GM23248 (cell line): ENCODE results near the gene PRRC1. TPM values are rescaled to one million over a fixed set of nuclear protein-coding genes. Genes with fewer than 3 reads are reported as not detected.

ENCODE experiments used
- DNase-seq: peaks from one replicate; pipeline ENCODE4 v3.0.0-alpha.2; 2015
- H2AFZ ChIP-seq: fragments of 200-600 bp; sonication (generic); 2 replicates; pipeline ENCODE4 v1.6.1; 2016; ENCODE audit warnings: antibody characterized with exemption
- H3F3A ChIP-seq: fragments of 200-600 bp; sonication (generic); 2 replicates; pipeline ENCODE4 v1.6.1; 2016; ENCODE audit warnings: mild to moderate bottlenecking, antibody characterized with exemption, mixed run types; ENCODE audit not compliant: insufficient read depth
- H3K27ac ChIP-seq: fragments of 200-600 bp; sonication (generic); 2 replicates; pipeline ENCODE4 v1.5.1; 2016; ENCODE audit warnings: mild to moderate bottlenecking
- H3K27me3 ChIP-seq: fragments of 200-600 bp; sonication (generic); replicated peaks from 2 replicates; pipeline ENCODE4 v1.6.1; 2016; ENCODE audit warnings: mild to moderate bottlenecking; ENCODE audit not compliant: insufficient read depth
- H3K36me3 ChIP-seq: fragments of 200-600 bp; sonication (generic); 2 replicates; pipeline ENCODE4 v1.6.1; 2016; ENCODE audit warnings: low read depth, mild to moderate bottlenecking
- H3K4me1 ChIP-seq: fragments of 200-600 bp; sonication (generic); 2 replicates; pipeline ENCODE4 v1.6.1; 2016; ENCODE audit warnings: mild to moderate bottlenecking; ENCODE audit not compliant: insufficient read depth
- H3K4me2 ChIP-seq: fragments of 200-600 bp; sonication (generic); one replicate; pipeline ENCODE4 v1.6.1; 2016; ENCODE audit warnings: mild to moderate bottlenecking; ENCODE audit not compliant: unreplicated experiment
- H3K4me3 ChIP-seq: fragments of 200-600 bp; sonication (generic); 2 replicates; pipeline ENCODE4 v1.5.1; 2016; ENCODE audit warnings: mild to moderate bottlenecking
- H3K79me2 ChIP-seq: fragments of 200-600 bp; sonication (generic); 2 replicates; pipeline ENCODE4 v1.6.1; 2016; ENCODE audit warnings: mild to moderate bottlenecking; ENCODE audit not compliant: insufficient read depth
- H3K9ac ChIP-seq: fragments of 200-600 bp; sonication (generic); 2 replicates; pipeline ENCODE4 v1.6.1; 2016; ENCODE audit warnings: mild to moderate bottlenecking
- H3K9me2 ChIP-seq: fragments of 200-600 bp; sonication (generic); 2 replicates; pipeline ENCODE4 v1.6.1; 2016; ENCODE audit warnings: mixed run types, mild to moderate bottlenecking, moderate library complexity; ENCODE audit not compliant: insufficient read depth
- H3K9me3 ChIP-seq: fragments of 200-600 bp; sonication (generic); one replicate; pipeline ENCODE4 v1.6.1; 2017; ENCODE audit warnings: low read depth
- H4K20me1 ChIP-seq: fragments of 200-600 bp; sonication (generic); 2 replicates; pipeline ENCODE4 v1.6.0; 2016; ENCODE audit not compliant: insufficient read depth
- EZH2 ChIP-seq: fragments of 200-600 bp; sonication (generic); IDR thresholded peaks from 2 replicates; pipeline ENCODE4 v1.6.1; 2018; ENCODE audit warnings: antibody characterized with exemption, mild to moderate bottlenecking; ENCODE audit not compliant: insufficient read depth, poor library complexity, severe bottlenecking
- EZH2phosphoT487 ChIP-seq: fragments of 200-600 bp; sonication (generic); IDR thresholded peaks from 2 replicates; pipeline ENCODE4 v1.6.1; 2018; ENCODE audit warnings: antibody characterized with exemption, moderate library complexity, mild to moderate bottlenecking, low read depth; ENCODE audit not compliant: insufficient read depth
- WGBS, 2 experiments: methylation state at CpG; one replicate each; pipeline ENCODE4 v1.1.6; 2015 to 2017; ENCODE audit warnings: low lambda C conversion rate in 2 of 2, low coverage in 1 of 2; ENCODE audit errors: missing lambda C conversion rate in 2 of 2; 5-methylcytosine and 5-hydroxymethylcytosine counted together
- in situ Hi-C: fragments of 300-500 bp; cut with MboI; formaldehyde crosslinking; loops from 2 replicates; pipeline ENCODE4 v1.15.0; 2020
- polyA plus RNA-seq: library from polyadenylated mRNA; unstranded; fragments of >200 nt; fragmentation: Nextera tagmentation; extraction: Ambion mirVana; gene quantifications from 2 replicates; pipeline ENCODE4 v1.2.1, GENCODE V29; 2016
- total RNA-seq: library from RNA; depleted of rRNA; stranded (reverse); fragments of >200 nt; shearing (Covaris generic); gene quantifications from 2 replicates; pipeline ENCODE4 v1.2.3, GENCODE V29; 2014

Gene PRRC1
- total and polyA plus RNA-seq, 2 experiments from 2014 or later = 61.2 to 66.1 TPM

DNA sequence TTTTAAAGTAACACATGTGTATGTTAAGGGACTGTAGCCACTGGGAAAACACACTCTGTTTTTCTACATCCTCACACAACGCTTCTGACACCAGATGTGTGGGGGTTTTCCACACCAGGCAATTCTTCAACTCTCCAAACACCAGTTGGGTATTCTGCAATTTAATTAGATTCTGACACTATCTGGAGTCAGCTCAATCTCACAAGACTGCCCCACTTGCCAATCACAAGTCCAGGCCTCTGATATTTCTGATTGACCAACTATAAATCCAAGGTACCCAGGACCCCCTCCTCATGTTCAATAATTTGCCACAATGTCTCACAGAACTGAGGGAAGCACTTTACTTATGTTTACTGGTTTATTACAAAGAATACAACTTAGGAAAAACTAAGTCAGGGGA is 70.9 kb downstream of the PRRC1 start:
- no peak overlapping the region for H3K9ac ChIP-seq
- no peak overlapping the region for H2AFZ ChIP-seq
- 0 to 3% methylated on average over 1 of the region's 1 CpG for WGBS, 2 experiments
- DNase-seq = no peak
- no peaks in the 10 kb centered on the region for H3K9me3 ChIP-seq
- H3K9me2 ChIP-seq = no peaks in the 10 kb centered on the region
- no peak overlapping the region for H3K27ac ChIP-seq
- H3K79me2 ChIP-seq = no peaks in the 10 kb centered on the region
- no peaks in the 10 kb centered on the region for H3K4me1 ChIP-seq
- H3F3A ChIP-seq = no peaks in the 10 kb centered on the region
- no peak overlapping the region for H3K4me3 ChIP-seq
- TF ChIP-seq EZH2 (no peak), EZH2phosphoT487 (no peak)
- in situ Hi-C loops = no loop called here
- H3K4me2 ChIP-seq = no peak overlapping the region
- H3K36me3 ChIP-seq = no peaks in the 10 kb centered on the region
- peaks cover 40% of the 10 kb centered on the region for H3K27me3 ChIP-seq
- no peaks in the 10 kb centered on the region for H4K20me1 ChIP-seq

- Histone ChIP-seq H3K4me3 (no peak overlapping the region), H3K9me2 (no peaks in the 10 kb centered on the region), H3K4me2 (no peak overlapping the region), H3K27ac (no peak overlapping the region), H3K27me3 (peaks cover 40% of the 10 kb centered on the region), H3K9ac (no peak overlapping the region), H2AFZ (no peak overlapping the region), H3F3A (no peaks in the 10 kb centered on the region), H3K36me3 (no peaks in the 10 kb centered on the region), H3K4me1 (no peaks in the 10 kb centered on the region), H4K20me1 (no peaks in the 10 kb centered on the region), H3K79me2 (no peaks in the 10 kb centered on the region), H3K9me3 (no peaks in the 10 kb centered on the region)
- 70 to 72% methylated on average over 12 of the region's 12 CpGs for WGBS, 2 experiments
- DNase-seq = no peak
- in situ Hi-C loops = no loop called here
- TF ChIP-seq EZH2 (no peak), EZH2phosphoT487 (no peak)
These were observed 72.0 kb downstream of the PRRC1 start for GRCh38 chr5:127589309-127590030.

GRCh38 chr5:127590156-127590722 is 72.8 kb downstream of the PRRC1 start:
- no peaks in the 10 kb centered on the region for H3K9me2 ChIP-seq
- H3K4me2 ChIP-seq = no peak overlapping the region
- peaks cover 42% of the 10 kb centered on the region for H3K27me3 ChIP-seq
- H3K79me2 ChIP-seq = no peaks in the 10 kb centered on the region
- H3K9me3 ChIP-seq = no peaks in the 10 kb centered on the region
- TF ChIP-seq EZH2 (no peak), EZH2phosphoT487 (no peak)
- no peaks in the 10 kb centered on the region for H3F3A ChIP-seq
- H3K36me3 ChIP-seq = no peaks in the 10 kb centered on the region
- H3K4me1 ChIP-seq = no peaks in the 10 kb centered on the region
- H3K4me3 ChIP-seq = no peak overlapping the region
- in situ Hi-C loops = no loop called here
- no peak overlapping the region for H3K9ac ChIP-seq
- DNase-seq = no peak
- no peaks in the 10 kb centered on the region for H4K20me1 ChIP-seq
- 40 to 41% methylated on average over 6 of the region's 6 CpGs for WGBS, 2 experiments
- no peak overlapping the region for H3K27ac ChIP-seq
- H2AFZ ChIP-seq = no peak overlapping the region

DNA sequence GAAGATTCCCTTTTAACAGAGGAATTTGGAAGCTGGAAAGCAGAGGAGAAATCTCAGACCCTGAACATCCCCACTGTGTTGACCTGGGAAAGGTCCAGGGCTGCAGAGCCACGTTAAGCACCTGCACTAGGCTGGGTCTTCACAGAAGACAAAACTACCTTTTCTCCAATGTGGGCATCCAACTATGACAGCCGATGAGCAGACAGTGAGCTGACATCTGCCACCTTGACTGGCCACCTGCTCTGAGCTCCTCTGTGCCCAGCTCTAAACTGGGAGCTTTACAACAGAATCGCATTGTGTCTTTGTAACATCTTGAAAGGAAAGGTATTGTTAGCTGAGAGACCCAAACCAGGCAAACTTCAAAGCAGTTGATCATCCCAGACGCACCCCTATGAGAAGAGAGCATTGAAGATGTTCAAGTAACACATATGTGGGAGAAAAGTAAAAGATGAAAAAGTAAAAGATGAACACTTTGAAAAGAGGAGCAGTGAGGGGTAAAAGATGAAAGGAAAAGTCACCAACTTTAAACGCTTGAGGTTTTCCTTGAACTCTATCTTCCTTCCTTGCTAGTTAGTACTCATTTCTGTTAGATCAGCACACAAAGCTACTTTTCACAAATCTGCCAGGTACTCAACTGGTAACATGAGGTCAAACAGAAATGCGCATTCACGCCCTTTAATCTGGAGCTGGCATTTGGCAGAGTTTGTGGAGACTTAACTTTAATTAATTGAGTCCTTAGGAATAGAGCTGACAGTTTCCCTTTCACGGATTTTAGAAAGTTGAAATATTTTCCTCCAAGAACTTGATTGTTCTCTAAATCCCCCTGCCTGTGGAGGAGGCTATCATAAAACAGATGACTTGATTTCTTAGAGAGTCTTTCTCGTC is 78.3 kb downstream of the PRRC1 start:
- Histone ChIP-seq H3F3A (no peaks in the 10 kb centered on the region), H3K79me2 (no peaks in the 10 kb centered on the region), H3K27me3 (peaks cover 13% of the 10 kb centered on the region), H3K4me1 (no peaks in the 10 kb centered on the region), H3K9me3 (no peaks in the 10 kb centered on the region), H3K9me2 (no peaks in the 10 kb centered on the region), H3K4me2 (no peak overlapping the region), H3K27ac (no peak overlapping the region), H3K4me3 (no peak overlapping the region), H4K20me1 (no peaks in the 10 kb centered on the region), H3K36me3 (no peaks in the 10 kb centered on the region), H2AFZ (no peak overlapping the region), H3K9ac (no peak overlapping the region)
- 27% methylated on average over 9 of the region's 9 CpGs for WGBS, 2 experiments
- in situ Hi-C loops = no loop called here
- TF ChIP-seq EZH2 = no peak
- no peak for TF ChIP-seq EZH2phosphoT487
- no peak for DNase-seq
